8988T (cell line): ENCODE measurements around the gene FRK.
"Not testable (repeated sequence)": the region's sequence is repeated elsewhere in the genome, so short reads cannot be mapped to it uniquely, and the experiment has no call there.

Source experiments
- DNase-seq: peaks from one replicate; pipeline ENCODE4 v3.0.0; 2011

FRK gene, protein sequence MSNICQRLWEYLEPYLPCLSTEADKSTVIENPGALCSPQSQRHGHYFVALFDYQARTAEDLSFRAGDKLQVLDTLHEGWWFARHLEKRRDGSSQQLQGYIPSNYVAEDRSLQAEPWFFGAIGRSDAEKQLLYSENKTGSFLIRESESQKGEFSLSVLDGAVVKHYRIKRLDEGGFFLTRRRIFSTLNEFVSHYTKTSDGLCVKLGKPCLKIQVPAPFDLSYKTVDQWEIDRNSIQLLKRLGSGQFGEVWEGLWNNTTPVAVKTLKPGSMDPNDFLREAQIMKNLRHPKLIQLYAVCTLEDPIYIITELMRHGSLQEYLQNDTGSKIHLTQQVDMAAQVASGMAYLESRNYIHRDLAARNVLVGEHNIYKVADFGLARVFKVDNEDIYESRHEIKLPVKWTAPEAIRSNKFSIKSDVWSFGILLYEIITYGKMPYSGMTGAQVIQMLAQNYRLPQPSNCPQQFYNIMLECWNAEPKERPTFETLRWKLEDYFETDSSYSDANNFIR

DNA sequence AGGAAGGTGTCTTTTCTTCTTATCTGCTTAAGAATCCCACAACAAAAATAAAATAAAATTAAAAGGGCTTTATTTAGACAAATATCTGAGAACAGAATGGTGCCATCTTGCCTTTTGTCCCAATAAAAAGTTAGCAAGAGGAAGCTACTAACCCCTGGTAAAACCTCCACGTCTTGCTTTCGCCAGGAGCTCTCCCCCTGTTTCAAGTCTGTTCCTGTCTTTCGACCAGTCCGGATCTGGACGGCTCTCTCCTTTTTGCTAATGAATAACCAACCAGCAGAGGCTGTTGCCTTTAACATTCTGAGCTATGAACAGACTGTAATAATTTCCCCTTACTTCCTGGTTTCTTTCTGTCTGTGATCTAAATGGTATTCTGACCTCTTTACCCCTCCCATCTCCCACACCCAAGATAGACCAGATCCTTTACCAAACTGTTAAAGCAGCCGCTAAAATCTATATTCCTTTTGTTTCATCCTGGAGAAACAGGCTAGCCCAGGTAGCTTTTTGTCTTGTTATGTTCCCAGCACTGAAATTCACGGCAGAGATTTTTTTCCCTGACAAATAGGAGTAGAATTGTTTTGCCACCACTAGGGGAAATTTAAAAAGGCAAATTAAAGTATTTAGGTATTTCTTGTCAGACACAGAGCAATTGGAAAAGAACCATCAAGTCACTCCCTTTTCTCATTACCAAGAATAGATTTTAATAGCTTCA, at the start of gene FRK:
FRK (minus strand) TSS at position 320 of the 712 bp plus-strand sequence. CDS start 580 bp downstream, outside the sequence.
- DNase-seq = no peak

DNA sequence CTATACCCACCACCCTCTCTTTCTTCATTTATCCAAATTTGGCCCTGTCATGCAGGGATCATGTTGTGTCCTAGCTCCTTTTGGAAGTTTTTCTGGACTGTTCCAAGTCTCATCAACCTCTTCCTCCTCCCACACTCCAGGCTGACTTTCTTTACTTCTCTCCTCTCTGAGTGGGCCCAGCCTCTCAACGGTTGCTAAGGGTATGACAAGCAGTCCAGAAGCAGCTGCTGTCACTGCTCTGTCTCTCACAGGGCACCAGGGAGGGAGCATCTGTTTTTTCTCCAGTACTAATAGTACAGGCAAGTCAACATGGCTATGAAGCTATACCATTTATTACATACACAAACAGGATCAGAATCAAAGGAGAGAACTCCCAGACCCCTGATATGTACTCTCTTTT, 48.1 kb upstream of the FRK start:
- no peak for DNase-seq

DNA sequence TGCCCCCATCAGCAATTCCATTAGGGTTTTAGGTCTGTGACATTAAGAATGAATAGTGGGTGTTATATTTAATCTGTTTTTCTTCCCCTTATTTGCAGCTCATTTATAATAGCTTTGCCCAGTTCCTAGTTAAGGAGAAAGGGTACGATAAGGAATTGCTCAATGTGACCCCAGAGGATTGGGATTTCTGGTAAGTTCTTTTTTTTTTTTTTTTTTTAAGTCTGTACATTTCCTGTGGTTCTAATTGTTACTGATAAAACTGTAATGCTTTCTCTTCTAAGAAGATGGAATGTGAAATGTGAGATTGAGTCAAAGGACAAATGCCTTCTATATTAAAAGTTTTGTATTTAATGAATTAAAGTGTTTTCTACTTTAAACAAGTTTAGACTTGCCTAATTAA, 45.5 kb upstream of the FRK start:
- DNase-seq = no peak

DNA sequence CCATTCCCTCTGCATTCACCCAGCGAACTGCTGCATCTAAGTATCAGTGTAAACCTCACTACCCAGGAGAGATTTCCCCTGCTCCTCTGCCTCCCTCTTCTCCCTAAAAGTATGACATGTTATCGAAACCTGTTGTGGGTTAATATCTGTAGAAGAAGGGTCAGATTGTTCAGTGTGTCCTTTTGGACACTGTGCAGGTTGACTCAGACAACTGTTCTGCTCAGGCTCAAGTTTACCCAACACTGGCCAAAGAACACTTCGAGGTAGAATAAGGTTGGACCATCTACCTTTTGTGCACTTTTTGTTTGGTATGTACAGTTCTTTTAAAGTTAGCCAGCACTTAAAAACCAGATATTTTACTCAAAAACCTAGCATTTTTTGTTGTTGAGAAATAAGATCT, 44.6 kb upstream of the FRK start:
- no peak for DNase-seq

DNA sequence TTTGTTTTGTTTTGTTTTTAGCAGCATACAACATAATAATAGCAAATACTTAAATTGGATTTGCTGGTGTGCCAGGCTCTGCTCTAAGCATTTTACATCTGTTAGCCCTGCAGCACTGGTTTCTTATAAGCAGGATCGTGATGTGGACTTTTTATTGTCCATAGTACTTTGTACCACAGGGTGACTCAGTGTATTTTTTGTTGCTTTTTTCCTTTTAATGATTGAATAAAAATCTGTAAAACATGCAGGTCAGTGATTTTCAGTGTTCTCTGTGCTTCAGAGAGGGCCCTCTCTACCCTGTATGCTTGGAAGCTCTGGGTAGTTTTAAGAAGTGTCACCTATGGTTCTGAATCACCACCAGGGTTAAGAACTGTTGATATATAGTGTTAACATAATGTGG, 43.9 kb upstream of the FRK start:
- DNase-seq = no peak

DNA sequence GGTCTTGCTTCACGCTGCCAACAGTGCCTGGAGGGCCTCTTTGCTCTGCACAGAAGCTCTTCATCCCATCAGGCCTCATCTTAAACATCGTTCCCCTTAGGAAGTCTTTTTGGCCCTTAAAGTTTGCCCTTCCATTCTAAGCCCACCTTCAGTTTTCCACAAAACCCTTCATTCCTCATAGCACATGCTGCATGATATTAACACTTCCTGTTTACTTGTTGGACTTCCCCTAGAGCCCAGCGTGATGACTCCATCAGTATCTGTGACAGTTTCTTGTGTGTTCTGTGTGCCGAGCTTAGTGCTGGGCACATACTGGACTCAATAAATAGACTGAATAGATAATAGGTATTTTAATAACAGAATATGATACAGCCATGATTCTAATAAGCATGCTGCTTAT, 42.2 kb upstream of the FRK start:
- DNase-seq = no peak

DNA sequence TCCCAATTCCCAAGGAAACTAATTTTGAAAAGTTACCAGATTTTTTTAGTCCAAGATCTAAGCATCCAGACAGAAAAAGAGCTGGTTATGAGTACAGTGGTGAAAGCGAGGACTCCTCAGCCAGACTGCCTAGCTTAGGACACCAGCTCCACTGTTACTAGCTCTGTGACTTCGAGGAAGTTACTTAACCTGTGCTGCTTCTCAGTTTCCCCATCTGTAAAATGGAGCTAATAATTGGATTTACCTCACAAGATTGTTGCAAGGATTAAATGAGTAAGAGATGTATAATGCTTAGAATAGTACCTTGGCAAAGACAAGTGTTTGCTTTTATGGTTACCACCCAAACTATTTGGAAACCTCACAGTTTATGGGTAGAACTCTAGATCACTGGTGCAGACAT, 41.1 kb upstream of the FRK start:
- no peak for DNase-seq

DNA sequence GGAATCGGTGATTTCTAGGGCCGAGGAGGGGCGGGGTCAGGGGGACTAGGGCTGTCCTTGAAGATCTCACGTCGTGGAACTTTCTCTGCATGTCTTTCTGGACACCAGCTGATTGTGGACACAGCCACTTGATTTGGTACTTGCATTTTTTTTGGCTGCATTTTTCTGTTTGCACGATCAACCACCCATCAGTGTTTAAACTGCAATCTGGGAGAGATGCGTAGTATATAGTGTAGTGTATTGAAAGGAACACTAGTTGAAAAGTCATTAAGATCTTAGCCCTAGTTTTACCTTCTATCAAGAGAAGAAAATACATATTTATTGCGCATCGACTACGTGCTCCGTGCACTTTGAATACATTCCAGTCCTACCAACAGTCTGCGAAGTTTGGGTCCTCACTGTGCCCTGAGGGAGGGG, 40.6 kb upstream of the FRK start:
- no peak for DNase-seq

DNA sequence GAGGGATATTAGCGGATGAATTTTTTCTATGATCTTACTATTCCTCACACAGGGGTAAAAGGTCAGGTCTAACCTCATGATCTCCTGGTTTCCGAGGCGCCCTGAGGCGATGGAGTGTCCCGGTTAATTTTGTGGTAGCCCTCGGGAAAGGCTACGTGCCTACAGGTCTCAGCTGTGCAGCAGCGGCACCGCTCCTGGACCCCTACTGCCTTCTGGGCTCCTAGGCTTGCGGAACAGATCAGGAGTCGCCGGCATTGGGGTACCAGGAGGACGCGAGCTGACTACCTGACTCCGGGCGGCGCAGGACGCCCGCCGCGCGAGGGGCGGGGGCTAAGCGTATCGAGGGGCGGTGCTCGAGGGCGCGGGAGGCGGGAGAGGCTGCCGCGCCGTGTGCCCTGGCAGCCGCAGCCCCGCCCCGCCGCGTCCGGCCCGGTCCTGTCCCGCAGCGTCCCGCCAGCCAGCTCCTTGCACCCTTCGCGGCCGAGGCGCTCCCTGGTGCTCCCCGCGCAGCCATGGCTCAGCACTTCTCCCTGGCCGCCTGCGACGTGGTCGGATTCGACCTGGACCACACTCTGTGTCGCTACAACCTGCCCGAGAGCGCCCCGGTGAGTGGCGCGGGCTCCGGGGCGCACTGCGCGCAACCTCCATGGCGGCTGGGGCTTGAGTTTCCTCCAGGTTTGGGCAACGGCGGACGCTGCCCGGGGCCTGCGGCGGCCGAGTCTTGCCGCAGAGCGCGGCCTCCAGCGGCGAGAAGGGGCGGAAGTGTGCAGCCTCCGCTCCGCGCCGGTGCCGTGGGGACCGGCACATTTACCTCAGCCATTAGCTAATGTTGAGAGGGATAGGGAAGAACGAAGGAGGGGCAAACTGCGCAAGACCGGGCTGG, 40.0 kb upstream of the FRK start, which contains the start of gene NT5DC1:
NT5DC1 (plus strand) TSS at position 435 of the 883 bp plus-strand sequence; CDS start at position 513, 78 bp downstream.
- DNase-seq = peak; percentile 86

DNA sequence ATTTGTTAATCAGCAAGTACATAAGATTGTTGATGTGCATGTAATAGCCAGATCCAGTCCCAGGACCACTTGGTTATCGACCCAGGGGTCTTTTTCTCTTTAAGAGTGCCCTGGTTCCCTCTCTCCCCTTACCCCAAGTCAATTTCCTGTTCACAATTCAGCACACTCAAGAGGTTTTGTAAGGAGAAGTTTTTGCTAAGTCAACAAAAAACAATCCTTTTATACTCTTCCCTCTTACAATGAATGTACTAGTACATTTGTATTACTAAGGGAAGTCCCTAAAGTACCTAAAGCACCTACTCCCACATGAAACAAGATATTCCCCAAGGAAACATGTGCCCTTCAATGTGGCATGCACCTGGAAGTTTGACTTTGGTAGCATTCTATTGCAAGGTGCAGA, 38.3 kb upstream of the FRK start:
- DNase-seq = no peak

DNA sequence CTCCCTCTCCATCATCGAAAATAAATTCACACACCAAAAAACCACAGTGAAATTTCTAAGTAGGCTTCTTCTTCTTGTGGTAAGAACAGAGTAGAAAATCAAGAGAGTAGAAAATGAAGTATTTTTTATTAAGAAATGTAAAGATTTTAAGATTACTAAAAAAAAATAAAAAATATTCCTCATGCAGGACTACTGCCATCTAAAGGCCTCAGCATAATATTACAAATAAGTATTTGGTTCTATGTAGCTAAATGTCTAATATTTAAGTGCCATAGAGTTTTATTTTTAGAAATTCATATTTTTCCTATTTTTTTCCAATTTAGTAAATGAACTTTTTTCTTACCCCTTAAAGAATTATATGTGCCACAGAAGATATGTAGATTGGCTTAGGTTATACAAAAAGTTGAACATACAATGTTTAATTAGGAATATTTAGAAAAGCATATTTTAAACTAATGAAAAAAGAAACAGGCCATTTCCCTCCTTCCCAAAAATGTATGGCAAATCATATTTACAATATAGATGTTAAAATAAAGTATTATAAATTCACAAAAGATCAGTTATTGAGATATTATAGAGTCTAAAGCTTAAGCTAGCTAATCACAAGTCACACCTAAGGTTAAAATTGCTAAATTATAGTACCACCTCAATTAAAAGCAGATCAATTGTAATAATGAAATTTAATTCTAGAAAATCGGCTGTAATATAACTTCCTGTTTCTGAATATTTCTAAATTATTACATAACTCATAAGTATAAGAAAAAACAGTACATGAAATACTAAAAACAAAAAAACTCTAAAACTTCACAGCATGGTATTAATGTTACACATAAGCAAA, 36.5 kb upstream of the FRK start:
- no peak for DNase-seq

DNA sequence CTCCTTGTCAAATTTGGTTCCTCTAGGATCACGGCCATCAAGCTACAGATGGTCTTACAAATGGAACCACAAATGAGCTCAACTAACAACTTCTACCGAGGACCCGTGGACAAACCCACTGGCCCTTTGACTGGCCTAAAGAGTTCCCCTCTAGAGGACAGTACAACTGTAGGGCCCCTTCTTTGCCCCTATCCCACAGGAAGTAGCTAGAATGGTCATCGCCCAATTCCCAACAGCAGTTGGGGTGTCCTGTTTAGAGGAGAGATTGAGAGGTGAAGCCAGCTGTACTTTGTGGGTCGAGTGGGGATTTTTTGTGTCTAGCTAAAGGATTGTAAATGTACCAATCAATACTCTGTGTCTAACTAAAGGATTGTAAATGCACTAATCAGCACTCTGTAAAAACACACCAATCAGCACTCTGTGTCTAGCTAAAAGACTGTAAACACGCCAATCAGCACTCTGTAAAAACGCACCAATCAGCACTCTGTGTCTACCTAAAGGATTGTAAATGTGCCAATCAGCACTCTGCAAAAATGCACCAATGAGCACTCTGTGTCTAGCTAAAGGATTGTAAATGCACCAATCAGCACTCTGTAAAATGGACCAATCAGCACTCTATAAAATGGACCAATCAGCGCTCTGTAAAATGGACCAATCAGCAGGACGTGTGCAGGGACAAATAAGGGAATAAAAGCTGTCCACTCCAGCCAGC, 35.5 kb upstream of the FRK start:
- not testable (repeated sequence) for DNase-seq

DNA sequence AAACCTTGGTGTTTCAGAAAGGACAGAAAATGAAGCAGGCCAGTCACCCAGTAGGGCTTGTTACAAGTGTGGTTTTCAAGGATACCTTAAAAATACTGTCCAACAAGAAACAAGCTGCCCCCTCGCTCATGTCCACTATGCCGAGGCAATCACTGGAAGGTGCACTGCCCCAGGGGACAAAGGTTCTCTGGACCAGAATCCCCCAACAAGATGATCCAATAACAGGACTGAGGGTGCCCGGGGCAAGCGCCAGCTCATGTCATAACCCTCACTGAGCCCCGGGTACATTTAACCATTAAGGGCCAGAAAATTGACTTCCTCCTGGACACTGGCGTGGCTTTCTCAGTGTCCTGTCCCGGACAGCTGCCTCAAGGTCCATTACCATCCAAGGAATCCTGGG, 33.4 kb upstream of the FRK start:
- no peak for DNase-seq

DNA sequence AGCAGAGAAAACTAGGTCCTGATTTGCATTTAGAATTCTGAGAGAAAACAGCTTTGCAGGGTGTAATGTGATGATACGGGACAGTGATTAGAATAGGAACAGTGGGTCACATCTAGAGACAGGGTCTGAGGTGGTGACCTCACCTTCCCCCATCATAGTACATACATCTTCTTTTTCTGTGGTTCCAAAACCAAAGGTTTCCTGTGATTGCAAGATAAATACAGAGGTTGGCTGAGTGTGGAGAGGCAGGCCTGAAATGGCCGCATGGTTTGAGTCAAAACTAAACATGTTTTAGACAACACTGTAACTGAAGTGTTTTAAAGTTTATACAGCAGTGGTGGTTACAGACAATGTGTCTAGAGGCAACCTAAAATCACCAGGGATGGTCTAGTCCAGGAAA, 29.6 kb upstream of the FRK start:
- DNase-seq = no peak

DNA sequence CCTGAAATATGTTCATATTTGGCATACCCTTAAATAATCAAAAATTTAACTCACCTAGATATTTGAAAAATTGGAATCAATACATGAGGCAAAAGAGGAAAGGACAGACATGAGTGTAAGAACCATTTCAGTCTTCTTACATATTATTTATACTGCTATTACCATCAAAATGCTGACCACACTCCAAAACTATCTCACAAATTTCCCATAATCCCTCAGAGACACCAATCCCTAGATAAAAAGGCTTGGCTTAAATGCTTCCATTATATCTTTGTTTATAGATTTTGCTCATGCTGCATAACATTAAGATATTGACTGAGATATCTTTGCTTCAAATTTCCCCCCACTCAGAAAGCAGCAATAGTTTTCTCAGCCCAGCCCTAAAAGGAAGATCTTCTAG, 28.3 kb upstream of the FRK start:
- no peak for DNase-seq

DNA sequence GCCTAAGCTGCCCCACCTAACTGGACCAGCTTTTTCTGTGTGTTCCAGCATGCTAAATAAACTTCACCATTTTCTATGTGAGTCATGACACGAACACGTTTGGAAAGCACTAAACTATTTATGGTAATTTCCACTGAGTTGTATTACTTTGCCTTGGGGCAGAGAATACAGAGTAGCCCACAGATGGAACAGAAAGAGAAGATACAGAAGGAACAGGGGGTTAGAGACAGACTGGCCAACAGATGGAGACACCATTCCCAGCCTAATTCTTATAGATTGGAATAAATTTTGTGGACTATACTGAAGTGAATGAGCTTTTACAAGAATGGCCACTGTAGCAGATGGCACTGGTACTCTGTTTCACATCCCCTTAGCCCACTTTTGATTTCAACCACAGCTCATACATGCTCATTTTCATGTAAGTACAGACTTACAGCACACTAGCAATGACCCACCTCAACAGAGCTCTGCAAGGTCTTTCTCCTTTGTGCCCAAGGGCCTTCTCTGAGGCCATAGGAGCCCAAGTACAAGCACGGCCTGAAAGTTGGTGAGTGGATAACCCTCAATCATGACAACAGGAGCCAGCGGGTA, 26.8 kb upstream of the FRK start:
- no peak for DNase-seq

DNA sequence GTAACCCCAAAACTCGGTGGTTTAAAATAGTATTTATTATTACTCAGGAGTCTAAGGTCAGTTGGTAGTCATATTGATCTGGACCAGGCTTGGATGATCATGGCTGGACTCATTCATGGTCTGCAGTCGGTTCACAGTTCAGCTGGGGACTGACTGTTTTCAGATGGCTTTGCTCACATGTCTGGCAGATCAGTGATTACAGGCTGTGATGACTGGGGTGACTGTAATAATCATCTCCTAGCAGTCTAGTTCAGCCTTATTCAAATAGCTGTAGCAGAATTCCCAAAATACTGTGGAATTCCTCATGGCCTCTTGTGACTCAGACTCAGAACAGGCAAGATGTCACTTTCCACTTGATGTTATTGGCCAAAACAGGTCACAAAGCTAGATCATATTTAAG, 23.6 kb upstream of the FRK start:
- no peak for DNase-seq

DNA sequence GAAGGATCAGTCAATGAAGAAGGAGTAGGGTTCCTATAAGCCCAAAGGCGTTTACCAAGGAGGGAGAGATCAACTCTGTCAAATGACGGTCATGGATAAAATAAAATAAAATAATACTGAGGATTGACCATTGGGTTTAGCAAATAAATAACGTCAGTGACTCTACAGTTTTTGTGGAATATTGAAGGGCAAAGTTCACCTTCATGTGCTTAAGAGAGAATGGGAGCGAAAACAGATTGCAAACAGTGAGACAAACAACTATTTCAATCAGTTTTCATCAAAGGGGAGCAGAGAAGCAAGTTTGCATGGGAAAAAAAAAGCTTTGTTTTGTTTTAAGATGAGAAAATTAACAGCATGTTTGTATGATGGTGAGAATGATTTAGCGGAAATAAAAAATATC, 22.4 kb upstream of the FRK start:
- DNase-seq = no peak

DNA sequence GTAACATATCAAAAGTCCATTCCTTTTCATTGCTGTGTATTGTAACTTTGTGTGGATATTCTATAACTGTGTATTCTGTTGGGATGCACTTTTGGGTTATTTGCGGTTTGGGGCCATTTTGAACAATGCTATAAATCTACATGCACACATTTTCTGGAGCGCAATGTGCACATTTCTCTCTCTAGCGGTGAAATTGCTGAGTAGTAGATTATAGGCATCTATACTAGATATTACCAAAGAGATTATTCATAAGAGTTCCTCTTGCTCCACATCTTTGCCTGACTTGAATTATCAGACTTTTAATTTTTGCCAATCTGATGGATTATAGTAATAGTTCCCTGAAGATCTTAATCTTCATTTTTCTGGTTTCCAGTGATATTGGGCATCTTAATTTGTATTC, 18.3 kb upstream of the FRK start:
- DNase-seq = no peak

DNA sequence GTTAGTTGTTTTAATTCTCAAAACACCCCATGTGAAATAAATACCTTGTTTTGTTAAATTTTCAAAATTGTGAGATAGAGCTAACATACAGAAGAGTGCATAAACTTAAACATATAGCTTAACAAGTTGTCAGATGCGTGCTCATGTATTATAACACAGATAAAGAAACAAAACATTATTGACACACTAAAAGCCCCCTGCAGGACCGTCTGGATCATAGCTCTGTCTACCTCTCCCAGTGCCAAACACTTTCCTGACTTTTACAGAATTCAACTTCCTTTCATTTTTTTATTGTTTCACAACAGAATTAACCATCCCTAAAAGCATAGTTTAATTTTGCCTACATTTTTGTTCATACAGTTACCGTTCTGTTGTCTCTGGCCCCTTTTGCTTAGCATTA, 17.8 kb upstream of the FRK start:
- no peak for DNase-seq

DNA sequence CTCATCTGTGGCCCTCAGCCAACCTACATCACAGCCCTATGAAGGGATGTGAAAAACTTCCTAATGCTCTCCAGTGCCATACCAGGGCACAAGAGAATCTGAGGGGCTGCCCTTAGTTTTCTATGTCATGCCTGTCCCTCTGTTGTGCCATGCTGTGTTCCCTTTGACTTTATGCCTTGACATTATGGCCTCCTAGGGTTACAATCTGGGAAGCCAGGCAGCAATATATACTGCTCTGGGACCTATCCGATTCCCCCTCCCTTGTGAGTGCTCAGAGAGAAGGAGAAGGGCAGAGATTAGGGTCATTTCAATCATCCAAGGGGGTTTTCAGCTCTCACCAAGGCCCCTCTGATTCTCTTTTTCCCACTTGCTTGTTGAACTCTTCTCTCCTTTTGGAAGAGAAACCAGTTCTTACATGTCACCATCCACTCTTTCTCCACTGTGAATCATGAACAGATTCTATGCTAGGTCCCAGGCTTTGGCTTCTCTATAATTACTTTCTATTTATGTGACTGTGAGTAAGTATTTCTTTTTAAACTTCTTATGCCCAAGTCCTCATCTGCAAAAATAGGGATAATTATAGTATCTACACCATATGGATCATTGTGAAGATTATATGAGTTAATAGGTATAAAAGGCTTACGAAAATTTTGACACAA, 14.2 kb upstream of the FRK start:
- no peak for DNase-seq
